Measurements from ENCODE around the gene SCYGR2. TPM values are rescaled to one million over a fixed set of nuclear protein-coding genes. Genes with fewer than 3 reads are reported as not detected.

SCYGR2 gene
- total RNA-seq, 1 donor: not detected

- no peaks in the 10 kb centered on the region for H3K79me2 ChIP-seq (ENCODE audit: insufficient read depth, low read length)
These were observed 28.0 kb downstream of the SCYGR2 start for GRCh38 chr2:227626580-227627151.

DNA sequence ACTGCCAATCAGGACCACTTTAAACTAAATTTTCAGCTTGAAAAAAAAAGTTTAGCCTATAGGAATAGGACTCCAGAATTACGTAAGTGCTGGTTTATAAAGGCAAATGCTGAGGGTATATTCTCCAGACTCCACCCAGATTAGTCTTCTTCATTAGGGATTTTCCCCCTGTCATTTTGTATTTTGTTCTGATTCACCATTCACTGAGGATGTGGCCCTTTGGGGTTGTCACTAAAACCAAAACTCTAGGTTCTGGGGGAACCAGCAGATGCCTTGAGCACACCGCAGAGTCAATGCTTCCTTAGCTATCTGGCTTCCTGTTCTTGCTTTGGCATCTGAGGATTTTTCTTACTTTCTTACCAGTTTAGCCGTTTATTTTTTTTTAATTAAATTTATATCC, 29.1 kb downstream of the SCYGR2 start:
- Histone ChIP-seq H3K79me2 (ENCODE audit: insufficient read depth, low read length) (no peaks in the 10 kb centered on the region), H3K36me3 (ENCODE audit: insufficient read depth, low read length) (no peaks in the 10 kb centered on the region), H3K27me3 (ENCODE audit: insufficient read depth, low read length) (no peaks in the 10 kb centered on the region), H2AFZ (ENCODE audit: low read length) (no peak overlapping the region), H3K9me3 (ENCODE audit: low read depth, low read length) (no peaks in the 10 kb centered on the region), H3K4me2 (ENCODE audit: insufficient read depth, low read length) (no peak overlapping the region), H3K4me3 (ENCODE audit: insufficient read depth, low read length) (no peak overlapping the region), H3K4me1 (ENCODE audit: insufficient read depth, low read length) (peaks cover 10% of the 10 kb centered on the region), H4K20me1 (ENCODE audit: insufficient read depth, low read length) (no peaks in the 10 kb centered on the region), H3K27ac (ENCODE audit: low read depth, low read length) (no peak overlapping the region)
- DNase-seq (ENCODE audit: insufficient read length, low spot score, missing footprints): no peak
- TF ChIP-seq, protein P1, sequence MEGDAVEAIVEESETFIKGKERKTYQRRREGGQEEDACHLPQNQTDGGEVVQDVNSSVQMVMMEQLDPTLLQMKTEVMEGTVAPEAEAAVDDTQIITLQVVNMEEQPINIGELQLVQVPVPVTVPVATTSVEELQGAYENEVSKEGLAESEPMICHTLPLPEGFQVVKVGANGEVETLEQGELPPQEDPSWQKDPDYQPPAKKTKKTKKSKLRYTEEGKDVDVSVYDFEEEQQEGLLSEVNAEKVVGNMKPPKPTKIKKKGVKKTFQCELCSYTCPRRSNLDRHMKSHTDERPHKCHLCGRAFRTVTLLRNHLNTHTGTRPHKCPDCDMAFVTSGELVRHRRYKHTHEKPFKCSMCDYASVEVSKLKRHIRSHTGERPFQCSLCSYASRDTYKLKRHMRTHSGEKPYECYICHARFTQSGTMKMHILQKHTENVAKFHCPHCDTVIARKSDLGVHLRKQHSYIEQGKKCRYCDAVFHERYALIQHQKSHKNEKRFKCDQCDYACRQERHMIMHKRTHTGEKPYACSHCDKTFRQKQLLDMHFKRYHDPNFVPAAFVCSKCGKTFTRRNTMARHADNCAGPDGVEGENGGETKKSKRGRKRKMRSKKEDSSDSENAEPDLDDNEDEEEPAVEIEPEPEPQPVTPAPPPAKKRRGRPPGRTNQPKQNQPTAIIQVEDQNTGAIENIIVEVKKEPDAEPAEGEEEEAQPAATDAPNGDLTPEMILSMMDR (IDR thresholded peaks at IDR 0.05; ENCODE audit: extremely low read depth, low read depth, low read length): no peak

More at GRCh38 chr2:227626580-227627151, 28.0 kb downstream of the SCYGR2 start:
- Histone ChIP-seq H3K27ac (ENCODE audit: low read depth, low read length) (no peak overlapping the region), H3K4me2 (ENCODE audit: insufficient read depth, low read length) (no peak overlapping the region), H3K4me1 (ENCODE audit: insufficient read depth, low read length) (peaks cover 10% of the 10 kb centered on the region), H2AFZ (ENCODE audit: low read length) (no peak overlapping the region), H4K20me1 (ENCODE audit: insufficient read depth, low read length) (no peaks in the 10 kb centered on the region), H3K9me3 (ENCODE audit: low read depth, low read length) (no peaks in the 10 kb centered on the region), H3K4me3 (ENCODE audit: insufficient read depth, low read length) (no peak overlapping the region), H3K36me3 (ENCODE audit: insufficient read depth, low read length) (no peaks in the 10 kb centered on the region), H3K27me3 (ENCODE audit: insufficient read depth, low read length) (no peaks in the 10 kb centered on the region)
- TF ChIP-seq, protein P1 (IDR thresholded peaks at IDR 0.05; ENCODE audit: extremely low read depth, low read depth, low read length): no peak
- no peak for DNase-seq (ENCODE audit: insufficient read length, low spot score, missing footprints)

GRCh38 chr2:227629435-227629834, 30.7 kb downstream of the SCYGR2 start:
- Histone ChIP-seq H3K27me3 (ENCODE audit: insufficient read depth, low read length) (no peaks in the 10 kb centered on the region), H3K4me1 (ENCODE audit: insufficient read depth, low read length) (no peaks in the 10 kb centered on the region), H3K4me3 (ENCODE audit: insufficient read depth, low read length) (no peak overlapping the region), H3K79me2 (ENCODE audit: insufficient read depth, low read length) (no peaks in the 10 kb centered on the region), H2AFZ (ENCODE audit: low read length) (peak overlapping the region; percentile 7), H4K20me1 (ENCODE audit: insufficient read depth, low read length) (no peaks in the 10 kb centered on the region), H3K9me3 (ENCODE audit: low read depth, low read length) (no peaks in the 10 kb centered on the region), H3K4me2 (ENCODE audit: insufficient read depth, low read length) (no peak overlapping the region), H3K36me3 (ENCODE audit: insufficient read depth, low read length) (no peaks in the 10 kb centered on the region), H3K27ac (ENCODE audit: low read depth, low read length) (no peak overlapping the region)
- TF ChIP-seq, protein P1 (IDR thresholded peaks at IDR 0.05; ENCODE audit: extremely low read depth, low read depth, low read length): no peak
- no peak for DNase-seq (ENCODE audit: insufficient read length, low spot score, missing footprints)

- H3K4me2 ChIP-seq (ENCODE audit: insufficient read depth, low read length): no peak overlapping the region
- H3K36me3 ChIP-seq (ENCODE audit: insufficient read depth, low read length): no peaks in the 10 kb centered on the region
- H3K27ac ChIP-seq (ENCODE audit: low read depth, low read length): no peak overlapping the region
- no peaks in the 10 kb centered on the region for H3K9me3 ChIP-seq (ENCODE audit: low read depth, low read length)
- no peak overlapping the region for H3K4me3 ChIP-seq (ENCODE audit: insufficient read depth, low read length)
- H4K20me1 ChIP-seq (ENCODE audit: insufficient read depth, low read length): no peaks in the 10 kb centered on the region
- TF ChIP-seq, protein P1 (IDR thresholded peaks at IDR 0.05; ENCODE audit: extremely low read depth, low read depth, low read length): no peak
- H3K79me2 ChIP-seq (ENCODE audit: insufficient read depth, low read length): no peaks in the 10 kb centered on the region
- no peaks in the 10 kb centered on the region for H3K4me1 ChIP-seq (ENCODE audit: insufficient read depth, low read length)
- DNase-seq (ENCODE audit: insufficient read length, low spot score, missing footprints): no peak
- no peak overlapping the region for H2AFZ ChIP-seq (ENCODE audit: low read length)
- no peaks in the 10 kb centered on the region for H3K27me3 ChIP-seq (ENCODE audit: insufficient read depth, low read length)
These were observed 31.6 kb downstream of the SCYGR2 start for GRCh38 chr2:227630322-227630721.

Measured in osteoblast (primary cell).